Breast epithelium (tissue), 3 donors: ENCODE data around the gene MSN.

ENCODE experiments used
- POLR2A ChIP-seq: fragments of 450-650 bp; IDR thresholded peaks from one replicate; pipeline ENCODE4 v1.6.1; 2016; ENCODE audit warnings: antibody characterized with exemption, mild to moderate bottlenecking, moderate library complexity
- TF ChIP-seq, protein P1 (sequence below), 3 donors: fragments of 450-650 bp; IDR thresholded peaks; one replicate each; pipeline ENCODE4 v1.5.1; 2016 to 2017; ENCODE audit warnings: antibody characterized with exemption in 3 of 3, mild to moderate bottlenecking in 3 of 3, moderate library complexity in 3 of 3

DNA sequence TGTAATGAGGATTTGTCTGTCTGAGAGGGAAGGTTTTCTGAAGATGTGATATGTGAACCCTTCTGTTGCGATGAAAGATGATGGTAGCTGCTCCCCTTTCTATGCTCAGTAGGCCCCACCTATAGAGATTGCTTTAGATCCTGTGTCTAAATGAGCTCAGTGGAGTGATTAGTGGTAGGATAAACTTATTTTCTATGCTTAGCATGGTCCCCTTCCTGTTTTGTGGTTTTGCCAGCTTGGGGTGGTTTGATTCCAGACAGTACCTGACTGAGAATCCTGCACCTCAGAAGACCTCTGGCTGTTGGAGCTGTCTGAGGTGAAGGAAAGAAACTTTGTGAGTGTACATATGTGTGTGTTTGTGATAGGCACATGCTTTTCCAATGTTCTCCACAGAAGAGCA, 17.7 kb downstream of the MSN start:
- TF ChIP-seq POLR2A, result no peak
- TF ChIP-seq, protein P1, sequence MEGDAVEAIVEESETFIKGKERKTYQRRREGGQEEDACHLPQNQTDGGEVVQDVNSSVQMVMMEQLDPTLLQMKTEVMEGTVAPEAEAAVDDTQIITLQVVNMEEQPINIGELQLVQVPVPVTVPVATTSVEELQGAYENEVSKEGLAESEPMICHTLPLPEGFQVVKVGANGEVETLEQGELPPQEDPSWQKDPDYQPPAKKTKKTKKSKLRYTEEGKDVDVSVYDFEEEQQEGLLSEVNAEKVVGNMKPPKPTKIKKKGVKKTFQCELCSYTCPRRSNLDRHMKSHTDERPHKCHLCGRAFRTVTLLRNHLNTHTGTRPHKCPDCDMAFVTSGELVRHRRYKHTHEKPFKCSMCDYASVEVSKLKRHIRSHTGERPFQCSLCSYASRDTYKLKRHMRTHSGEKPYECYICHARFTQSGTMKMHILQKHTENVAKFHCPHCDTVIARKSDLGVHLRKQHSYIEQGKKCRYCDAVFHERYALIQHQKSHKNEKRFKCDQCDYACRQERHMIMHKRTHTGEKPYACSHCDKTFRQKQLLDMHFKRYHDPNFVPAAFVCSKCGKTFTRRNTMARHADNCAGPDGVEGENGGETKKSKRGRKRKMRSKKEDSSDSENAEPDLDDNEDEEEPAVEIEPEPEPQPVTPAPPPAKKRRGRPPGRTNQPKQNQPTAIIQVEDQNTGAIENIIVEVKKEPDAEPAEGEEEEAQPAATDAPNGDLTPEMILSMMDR (IDR thresholded peaks at IDR 0.05), result no peak
